OCI-LY7 (cell line): ENCODE measurements around the gene AKIRIN2. TPM values are rescaled to one million over a fixed set of nuclear protein-coding genes. Genes with fewer than 3 reads are reported as not detected.
"Not testable (repeated sequence)": the region's sequence is repeated elsewhere in the genome, so short reads cannot be mapped to it uniquely, and the experiment has no call there.

ENCODE experiments used
- BruUV-seq: library from RNA; stranded (reverse); fragments of 400-500 nt; replicated peaks from 2 replicates; lab custom pipeline; 2021; lab: Mats Ljungman, UMichigan
- CTCF ChIA-PET: fragments of 300-600 bp; sonication (Branson Sonifier 250); formaldehyde crosslinking; loops from one replicate; lab custom pipeline; 2022; ENCODE audit warnings: antibody characterized with exemption; ENCODE audit not compliant: unreplicated experiment; lab: Charles Lee
- POLR2A ChIA-PET: fragments of 300-600 bp; sonication (Branson Sonifier 250); formaldehyde crosslinking; loops from one replicate; lab custom pipeline; 2022; ENCODE audit warnings: antibody characterized with exemption; lab: Charles Lee
- DNase-seq: peaks from one replicate; pipeline ENCODE4 v3.0.0-alpha.2; 2015; ENCODE audit warnings: low spot score
- H2AFZ ChIP-seq: fragments of 200-600 bp; sonication (generic), shearing (Covaris generic); 2 replicates; pipeline ENCODE4 v1.6.1; 2014; ENCODE audit warnings: mild to moderate bottlenecking, antibody characterized with exemption, low read length, moderate library complexity
- H3K27ac ChIP-seq: fragments of 200-600 bp; sonication (generic); 2 replicates; pipeline ENCODE4 v1.5.1; 2014; ENCODE audit warnings: mixed run types, low read depth, mild to moderate bottlenecking, moderate library complexity, low read length, inconsistent platforms; ENCODE audit not compliant: poor library complexity, severe bottlenecking
- H3K36me3 ChIP-seq: fragments of 200-600 bp; sonication (generic); 2 replicates; pipeline ENCODE4 v1.6.1; 2014; ENCODE audit warnings: mild to moderate bottlenecking, antibody characterized with exemption, low read length, moderate library complexity, mixed read lengths; ENCODE audit not compliant: insufficient read depth
- H3K4me1 ChIP-seq: fragments of 200-600 bp; sonication (generic); 2 replicates; pipeline ENCODE4 v1.5.1; 2014; ENCODE audit warnings: mild to moderate bottlenecking, low read length; ENCODE audit not compliant: insufficient read depth, poor library complexity, severe bottlenecking
- H3K4me2 ChIP-seq: fragments of 200-600 bp; sonication (generic); 2 replicates; pipeline ENCODE4 v1.6.1; 2014; ENCODE audit warnings: mild to moderate bottlenecking, low read length
- H3K4me3 ChIP-seq: fragments of 200-600 bp; sonication (generic); 2 replicates; pipeline ENCODE4 v1.5.1; 2014; ENCODE audit warnings: mild to moderate bottlenecking, low read depth, low read length; ENCODE audit not compliant: poor library complexity, severe bottlenecking
- H3K79me2 ChIP-seq: fragments of 200-600 bp; sonication (generic); 2 replicates; pipeline ENCODE4 v1.6.1; 2016; ENCODE audit warnings: low read depth, mild to moderate bottlenecking, low read length, moderate library complexity, mixed read lengths; ENCODE audit not compliant: insufficient read depth
- H3K9me2 ChIP-seq: fragments of 200-600 bp; sonication (generic); 2 replicates; pipeline ENCODE4 v1.6.1; 2016; ENCODE audit warnings: mild to moderate bottlenecking, low read length, mixed read lengths; ENCODE audit not compliant: insufficient read depth
- H3K9me3 ChIP-seq: fragments of 200-600 bp; sonication (generic); 2 replicates; pipeline ENCODE4 v1.6.1; 2014; ENCODE audit warnings: mild to moderate bottlenecking, mixed run types, low read length, mixed read lengths
- H4K20me1 ChIP-seq: fragments of 200-600 bp; sonication (generic); 2 replicates; pipeline ENCODE4 v1.6.1; 2014; ENCODE audit warnings: mild to moderate bottlenecking, antibody characterized with exemption, low read length, moderate library complexity, mixed read lengths; ENCODE audit not compliant: insufficient read depth
- EZH2phosphoT487 ChIP-seq: fragments of 200-600 bp; sonication (generic); IDR thresholded peaks from 2 replicates; pipeline ENCODE4 v1.6.1; 2018; ENCODE audit warnings: low read depth, borderline replicate concordance, mild to moderate bottlenecking, mixed run types, antibody characterized with exemption, low read length, moderate library complexity, mixed read lengths
- intact Hi-C: fragments of 100-400 bp; cut with micrococcal nuclease; formaldehyde crosslinking; loops from one replicate; pipeline ENCODE4 v1.10.0; 2022; ENCODE audit not compliant: unreplicated experiment
- total RNA-seq, 2 experiments: library from RNA; depleted of rRNA in 1 of 2; stranded (reverse); fragments of >200 nt in 1 of 2; shearing (Covaris generic) in 1 of 2; gene quantifications; 2 replicates each; pipeline ENCODE4 v1.2.3, GENCODE V29; 2014 to 2022
- TF ChIP-seq, protein P1 (sequence below): fragments of 200-600 bp; sonication (generic); conservative IDR thresholded peaks from 2 replicates; pipeline ENCODE4 v1.5.1; 2014; ENCODE audit warnings: mild to moderate bottlenecking, antibody characterized with exemption, low read length, moderate library complexity, mixed read lengths

AKIRIN2 gene
- total RNA-seq, 2 experiments from 2014 or later: 70.4 to 127 TPM

DNA sequence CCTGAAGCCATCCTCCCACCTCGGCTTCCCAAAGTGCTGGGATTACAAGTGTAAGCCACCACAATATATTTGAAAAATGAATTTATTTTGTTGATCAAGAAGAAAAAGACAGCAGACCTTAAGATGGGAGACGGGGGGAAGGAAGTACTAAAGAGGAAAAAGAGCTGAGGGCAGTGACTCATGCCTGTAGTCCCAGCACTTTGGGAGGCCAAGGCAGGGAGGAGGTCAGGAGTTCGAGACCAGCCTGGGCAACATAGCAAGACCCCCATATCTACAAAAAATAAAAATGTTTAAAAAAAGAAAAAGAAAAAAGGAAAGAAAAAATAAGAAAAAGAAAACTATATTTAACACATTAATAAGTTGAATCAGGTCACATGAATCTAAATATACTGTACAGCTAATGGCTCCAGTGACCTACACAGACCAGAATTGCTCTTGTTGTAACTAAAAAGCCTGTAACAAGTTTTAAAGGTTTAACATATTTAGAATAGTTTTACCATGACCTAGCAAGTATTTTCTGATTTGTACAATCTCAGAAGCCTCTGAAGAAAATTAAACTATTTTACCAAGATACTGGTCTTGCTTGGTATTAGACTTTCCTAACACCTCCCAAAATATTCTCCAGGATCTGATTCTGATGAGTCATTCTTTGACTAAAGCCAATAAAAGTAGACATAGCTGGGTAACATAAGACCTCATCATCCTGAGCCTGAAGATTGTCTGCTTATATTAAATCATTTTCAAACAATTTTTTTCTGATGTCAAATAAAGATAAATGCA, 4.3 kb upstream of the AKIRIN2 start:
- POLR2A ChIA-PET: interaction anchor here (0.6 to 2.8 kb wide), 10 partner anchors 8 to 409 kb away, joined by 3 to 15 read pairs (median 4); no protein-coding TSS in a partner anchor
- no peak overlapping the region for H3K4me2 ChIP-seq

DNA sequence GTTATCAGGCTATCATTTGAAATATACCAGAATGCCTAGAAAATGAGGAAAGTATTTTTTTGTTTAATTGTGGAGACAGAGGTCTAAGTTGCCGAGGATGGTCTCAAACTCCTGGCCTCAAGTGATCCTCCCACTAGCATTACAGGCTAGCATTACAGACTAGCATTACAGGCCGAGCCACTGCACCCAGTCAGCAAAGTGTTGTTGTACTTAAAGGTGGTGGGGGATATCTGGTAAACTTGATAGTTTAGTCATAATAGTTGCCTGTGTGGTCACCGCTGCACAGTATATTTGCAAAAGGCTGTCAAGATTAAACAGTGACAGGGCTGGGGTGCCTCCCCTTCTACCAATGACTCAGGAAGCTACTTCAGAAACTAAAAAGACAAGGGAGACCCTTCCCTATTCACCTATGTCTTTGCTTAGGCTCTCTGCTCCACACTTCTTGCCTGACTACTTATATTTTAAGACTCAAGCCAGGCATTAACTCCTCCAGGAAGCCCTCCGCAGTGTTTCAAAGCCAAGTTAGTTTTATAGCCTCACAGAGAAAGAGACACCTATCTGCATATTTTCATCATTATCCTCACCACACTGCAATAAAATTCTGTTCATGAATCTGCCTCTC, 3.1 kb upstream of the AKIRIN2 start:
- CTCF ChIA-PET: no interaction called here
- Histone ChIP-seq H3K4me3 (no peak overlapping the region), H2AFZ (peak overlapping the region; percentile 97), H3K36me3 (peaks cover 14% of the 10 kb centered on the region), H3K4me1 (peaks cover 43% of the 10 kb centered on the region), H3K79me2 (peaks cover 27% of the 10 kb centered on the region), H3K4me2 (peak overlapping the region; percentile 36), H3K9me3 (no peaks in the 10 kb centered on the region), H3K27ac (peak overlapping the region; percentile 43), H4K20me1 (peaks cover 8% of the 10 kb centered on the region), H3K9me2 (no peaks in the 10 kb centered on the region)
- no peak for DNase-seq
- intact Hi-C loops: no loop called here
- BruUV-seq: no TSS peak
- TF ChIP-seq, protein P1, sequence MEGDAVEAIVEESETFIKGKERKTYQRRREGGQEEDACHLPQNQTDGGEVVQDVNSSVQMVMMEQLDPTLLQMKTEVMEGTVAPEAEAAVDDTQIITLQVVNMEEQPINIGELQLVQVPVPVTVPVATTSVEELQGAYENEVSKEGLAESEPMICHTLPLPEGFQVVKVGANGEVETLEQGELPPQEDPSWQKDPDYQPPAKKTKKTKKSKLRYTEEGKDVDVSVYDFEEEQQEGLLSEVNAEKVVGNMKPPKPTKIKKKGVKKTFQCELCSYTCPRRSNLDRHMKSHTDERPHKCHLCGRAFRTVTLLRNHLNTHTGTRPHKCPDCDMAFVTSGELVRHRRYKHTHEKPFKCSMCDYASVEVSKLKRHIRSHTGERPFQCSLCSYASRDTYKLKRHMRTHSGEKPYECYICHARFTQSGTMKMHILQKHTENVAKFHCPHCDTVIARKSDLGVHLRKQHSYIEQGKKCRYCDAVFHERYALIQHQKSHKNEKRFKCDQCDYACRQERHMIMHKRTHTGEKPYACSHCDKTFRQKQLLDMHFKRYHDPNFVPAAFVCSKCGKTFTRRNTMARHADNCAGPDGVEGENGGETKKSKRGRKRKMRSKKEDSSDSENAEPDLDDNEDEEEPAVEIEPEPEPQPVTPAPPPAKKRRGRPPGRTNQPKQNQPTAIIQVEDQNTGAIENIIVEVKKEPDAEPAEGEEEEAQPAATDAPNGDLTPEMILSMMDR: no peak
- TF ChIP-seq EZH2phosphoT487: no peak
- POLR2A ChIA-PET: interaction anchor here (0.6 to 2.8 kb wide), 14 partner anchors 8 to 297 kb away, joined by 3 to 15 read pairs (median 4); no protein-coding TSS in a partner anchor

More for the DNA sequence above, 4.3 kb upstream of the AKIRIN2 start:
- intact Hi-C loops: no loop called here
- Histone ChIP-seq H4K20me1 (no peaks in the 10 kb centered on the region), H3K9me3 (no peaks in the 10 kb centered on the region), H3K27ac (no peak overlapping the region), H3K4me3 (no peak overlapping the region), H2AFZ (peak overlapping the region; percentile 97), H3K79me2 (peaks cover 15% of the 10 kb centered on the region), H3K36me3 (peaks cover 2% of the 10 kb centered on the region; the same call in 1 of the 2 replicates), H3K4me1 (peaks cover 47% of the 10 kb centered on the region), H3K9me2 (no peaks in the 10 kb centered on the region)
- CTCF ChIA-PET: no interaction called here
- DNase-seq: no peak
- no peak for TF ChIP-seq EZH2phosphoT487
- TF ChIP-seq, protein P1: no peak
- no TSS peak for BruUV-seq

DNA sequence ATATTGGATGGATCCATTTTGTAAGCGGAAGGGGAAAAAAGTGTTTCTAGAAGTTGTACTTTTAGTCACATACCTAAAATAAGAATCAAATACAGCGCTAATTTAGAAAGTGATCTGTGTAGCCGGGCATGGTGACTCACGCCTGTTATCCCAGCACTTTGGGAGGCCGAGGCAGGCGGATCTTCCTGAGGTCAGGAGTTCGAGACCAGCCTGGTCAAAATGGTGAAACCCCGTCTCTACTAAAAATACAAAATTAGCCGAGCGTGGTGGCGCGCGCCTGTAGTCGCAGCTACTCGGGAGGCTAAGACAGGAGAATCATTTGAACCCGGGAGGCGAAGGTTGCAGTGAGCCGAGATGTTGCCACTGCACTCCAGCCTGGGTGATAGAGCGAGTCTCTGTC, 1.0 kb upstream of the AKIRIN2 start:
- H3K9me2 ChIP-seq, H3K9me3 ChIP-seq, DNase-seq, BruUV-seq: not testable (repeated sequence)
- peaks cover 35% of the 10 kb centered on the region for H3K36me3 ChIP-seq
- CTCF ChIA-PET: interaction anchor here (0.6 kb wide), 1 partner anchor 11 kb away, joined by 3 read pairs; no protein-coding TSS in a partner anchor
- intact Hi-C loops: loop anchor here (5.0 kb wide), 3 partner anchors 296 to 914 kb away; partner anchors contain the start of gene CFAP206
- H2AFZ ChIP-seq: peak overlapping the region; percentile 43; the same call in 1 of the 2 replicates
- H3K27ac ChIP-seq: peak overlapping the region; percentile 89
- H3K79me2 ChIP-seq: peaks cover 49% of the 10 kb centered on the region
- peak overlapping the region; percentile 75 for H3K4me2 ChIP-seq
- H4K20me1 ChIP-seq: peaks cover 30% of the 10 kb centered on the region
- H3K4me3 ChIP-seq: peak overlapping the region; percentile 94
- peaks cover 43% of the 10 kb centered on the region for H3K4me1 ChIP-seq
- POLR2A ChIA-PET: interaction anchor here (0.5 to 6.8 kb wide), 16 partner anchors 9 to 1699 kb away, joined by 3 to 67 read pairs (median 4); no protein-coding TSS in a partner anchor
